GM18505 (cell line): ENCODE measurements around the gene ATXN3L.

Source experiments
- ATAC-seq: cut with Tn5 transposase; IDR thresholded peaks from one replicate; pipeline ENCODE4 v1.9.1; 2021; ENCODE audit not compliant: unreplicated experiment
- POLR2A ChIP-seq: IDR thresholded peaks from 4 replicates; pipeline ENCODE4 v1.6.1; 2011; ENCODE audit warnings: borderline replicate concordance; ENCODE audit not compliant: insufficient read depth, insufficient read length; ENCODE audit errors: extremely low read depth

Gene ATXN3L

DNA sequence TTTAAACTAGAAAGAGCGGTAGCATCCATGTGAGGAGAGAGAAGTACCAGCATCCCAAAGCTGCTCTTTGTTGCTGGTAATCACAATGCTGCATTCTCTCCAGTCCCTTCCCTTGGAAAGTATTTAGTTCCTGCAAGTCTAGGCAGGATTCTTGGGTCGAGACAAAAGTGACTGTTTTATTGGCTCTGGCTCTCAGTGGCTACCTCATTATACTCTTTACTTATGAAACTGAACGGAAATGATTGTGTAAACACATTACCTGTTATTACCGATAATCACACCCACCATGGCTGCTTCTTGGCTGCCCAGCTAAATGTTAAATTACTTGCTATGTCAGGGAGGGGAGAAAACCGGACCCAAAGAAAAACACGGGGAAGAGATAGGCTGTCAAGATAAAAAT, 26.2 kb downstream of the ATXN3L start:
- TF ChIP-seq POLR2A = no peak
- no peak for ATAC-seq

DNA sequence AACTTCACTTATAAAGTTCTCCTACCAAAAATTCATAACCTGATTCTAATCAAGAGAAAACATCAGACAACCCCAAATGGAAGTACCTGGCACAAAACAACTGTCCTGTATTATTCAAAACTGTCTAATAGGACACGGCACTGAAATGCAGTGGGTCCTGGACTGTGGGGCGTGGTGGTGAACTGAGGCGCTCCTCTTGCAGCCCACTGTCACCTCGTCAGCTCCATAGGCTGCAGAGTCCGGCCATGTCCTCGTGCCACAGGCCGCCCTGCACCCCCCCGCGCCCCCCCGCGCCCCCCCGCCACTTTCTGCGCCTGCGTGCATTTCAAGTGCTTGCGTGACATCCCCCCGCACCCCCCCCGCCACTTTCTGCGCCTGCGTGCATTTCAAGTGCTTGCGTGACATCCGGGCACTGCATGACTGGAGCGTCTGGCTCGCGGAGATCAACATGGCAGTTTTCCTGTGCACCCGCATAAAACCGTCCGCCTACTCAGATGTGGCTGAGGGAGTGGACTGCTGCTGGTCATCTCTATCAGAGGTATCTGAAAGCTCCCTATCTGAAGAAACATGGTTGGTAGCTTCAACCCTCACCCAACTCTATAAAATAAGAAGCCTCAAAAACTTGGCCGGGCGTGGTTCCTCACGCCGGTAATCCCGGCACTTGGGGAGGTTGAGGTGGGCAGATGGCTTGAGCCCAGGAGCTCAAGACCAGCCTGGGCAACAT, 28.8 kb downstream of the ATXN3L start:
- ATAC-seq = no peak
- TF ChIP-seq POLR2A = no peak

DNA sequence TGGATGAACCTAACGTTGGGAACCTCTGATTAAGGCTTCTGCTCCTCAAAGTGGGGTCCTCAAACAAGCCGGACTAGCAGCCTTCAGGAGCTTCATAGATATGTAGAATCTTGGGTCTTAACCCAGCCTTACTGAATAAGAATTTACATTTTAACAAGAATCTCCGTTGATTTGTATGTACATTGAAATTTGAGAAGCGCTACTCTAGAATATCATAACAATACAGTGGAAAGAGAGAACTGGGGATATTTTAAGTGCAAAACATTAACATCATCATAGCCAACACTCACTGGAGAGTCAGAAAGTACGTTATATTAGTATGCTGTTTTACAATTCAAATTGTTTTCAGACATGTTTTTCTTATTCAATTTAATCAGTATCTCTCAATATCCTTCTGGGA, 31.2 kb downstream of the ATXN3L start:
- no peak for ATAC-seq
- no peak for TF ChIP-seq POLR2A

DNA sequence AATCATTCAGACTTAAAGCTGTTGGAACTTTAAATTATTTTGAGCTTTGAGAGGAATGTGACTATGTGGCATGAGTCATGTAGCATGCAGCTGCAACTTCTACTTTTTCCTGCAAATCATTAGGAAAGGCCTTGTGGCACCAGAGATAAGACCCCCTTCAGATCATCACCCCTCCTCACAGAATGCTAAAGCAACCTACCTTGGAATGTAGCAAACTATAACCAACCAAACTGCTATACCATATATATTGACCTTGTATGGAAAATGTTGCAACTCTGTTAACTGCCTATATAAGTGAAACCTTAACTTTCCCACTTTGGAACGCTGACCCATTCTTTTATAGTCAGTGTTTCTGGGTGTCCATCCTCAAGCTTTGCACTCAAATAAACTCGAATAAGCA, 32.0 kb downstream of the ATXN3L start:
- no peak for TF ChIP-seq POLR2A
- ATAC-seq = no peak

DNA sequence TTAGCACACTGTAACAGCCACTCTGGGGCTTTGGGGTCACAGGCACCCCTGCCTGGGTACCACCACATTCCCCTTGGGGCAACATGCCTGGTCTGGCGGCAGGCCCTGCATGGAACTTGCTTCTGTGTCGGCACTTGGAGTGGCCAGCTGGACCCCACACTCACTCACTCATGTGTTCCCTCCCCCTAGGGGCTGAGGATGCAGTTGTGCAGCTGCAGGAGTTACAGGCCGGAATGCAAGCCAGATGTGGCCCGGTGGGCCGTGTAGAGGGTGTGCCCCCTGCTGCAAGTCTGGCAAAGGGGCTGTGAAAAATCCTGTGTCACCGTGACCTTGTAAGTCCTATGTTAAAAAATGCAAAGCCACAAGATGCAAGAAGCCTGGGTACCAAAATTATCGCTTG, 34.2 kb downstream of the ATXN3L start:
- TF ChIP-seq POLR2A = no peak
- ATAC-seq = no peak

DNA sequence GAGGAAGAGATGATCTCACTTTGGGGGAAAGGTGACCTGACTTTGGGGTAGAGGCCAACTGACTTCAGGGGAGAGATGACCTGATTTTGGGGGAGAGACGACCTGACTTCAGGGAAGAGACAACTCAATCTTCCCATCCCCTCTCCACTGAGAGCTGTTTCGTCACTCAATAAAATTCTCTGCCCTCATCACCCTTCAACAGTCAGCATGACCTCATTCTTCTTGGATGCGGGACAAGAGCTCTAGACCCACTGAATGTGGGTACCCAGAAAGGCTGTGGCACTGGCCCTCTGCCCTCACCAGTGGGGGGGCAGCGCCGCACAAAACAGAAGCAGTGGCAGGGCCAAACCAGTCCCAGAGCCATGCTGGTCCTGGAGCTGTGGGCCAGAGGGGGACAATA, 34.6 kb downstream of the ATXN3L start:
- TF ChIP-seq POLR2A = no peak
- no peak for ATAC-seq

DNA sequence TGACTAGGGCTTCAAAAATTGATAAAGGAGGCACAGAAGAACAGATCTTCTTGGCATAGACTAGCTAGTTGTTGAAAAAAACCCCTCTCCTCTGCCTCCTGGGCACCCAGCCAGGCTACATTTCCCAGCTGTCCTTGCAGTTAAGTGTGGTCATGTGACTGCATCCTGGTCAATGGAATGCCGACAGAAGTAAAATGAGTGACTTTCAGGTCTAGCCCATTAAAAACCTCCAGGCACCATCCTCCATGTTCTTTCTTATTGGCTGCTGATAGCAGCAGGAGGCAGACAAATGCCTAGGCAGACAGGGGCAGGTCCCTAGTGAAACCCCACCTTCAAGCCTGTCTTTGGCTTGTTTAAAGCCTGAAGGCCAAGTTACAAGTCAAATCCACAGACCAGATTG, 35.3 kb downstream of the ATXN3L start:
- ATAC-seq = no peak
- TF ChIP-seq POLR2A = no peak

DNA sequence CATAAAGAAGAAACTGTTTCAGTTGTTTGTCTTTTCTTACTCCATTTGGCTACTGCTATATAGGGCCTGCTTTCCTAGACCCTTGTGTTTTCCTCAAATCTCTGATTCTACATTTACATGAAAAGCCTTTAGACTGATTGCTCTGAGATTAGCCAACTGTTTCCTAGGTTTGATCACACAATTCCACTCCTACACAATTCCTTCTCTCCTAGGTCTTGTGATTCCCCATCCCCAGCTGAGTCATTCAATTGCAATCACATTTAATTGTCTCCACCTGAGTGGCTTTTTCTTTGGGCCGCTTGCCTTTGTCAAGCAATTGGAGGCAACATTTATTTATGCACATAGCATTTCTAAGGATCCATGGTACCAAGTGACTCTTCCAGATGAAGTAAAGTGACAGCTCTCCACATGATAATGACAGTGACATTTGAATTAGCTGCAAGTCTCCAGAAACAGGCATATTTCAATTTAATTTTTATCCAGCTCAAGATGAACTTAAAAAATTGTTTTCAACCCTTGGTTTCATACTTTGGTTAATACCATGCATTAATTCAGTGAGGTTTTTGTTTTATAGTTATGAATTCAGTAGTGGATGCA, 35.8 kb downstream of the ATXN3L start:
- no peak for ATAC-seq
- TF ChIP-seq POLR2A = no peak

DNA sequence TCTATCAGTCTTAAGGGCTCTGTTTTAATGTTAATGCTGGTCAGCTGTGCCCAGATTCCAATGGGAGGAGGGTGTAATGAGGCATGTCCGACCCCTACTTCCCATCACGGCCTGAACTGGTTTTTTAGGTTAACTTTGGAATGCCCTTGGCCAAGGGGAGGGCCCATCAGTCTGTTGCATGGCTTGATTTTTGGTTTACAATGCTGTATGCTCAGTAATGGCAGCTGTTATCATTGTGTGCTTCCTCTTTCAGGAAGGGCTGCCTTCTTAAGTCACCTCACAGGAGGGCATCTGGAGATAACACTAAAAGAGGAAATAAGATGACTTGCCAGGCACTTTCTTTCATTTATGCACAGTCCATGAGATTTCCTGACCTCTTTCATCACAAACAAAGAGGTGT, 36.3 kb downstream of the ATXN3L start:
- ATAC-seq = no peak
- no peak for TF ChIP-seq POLR2A

DNA sequence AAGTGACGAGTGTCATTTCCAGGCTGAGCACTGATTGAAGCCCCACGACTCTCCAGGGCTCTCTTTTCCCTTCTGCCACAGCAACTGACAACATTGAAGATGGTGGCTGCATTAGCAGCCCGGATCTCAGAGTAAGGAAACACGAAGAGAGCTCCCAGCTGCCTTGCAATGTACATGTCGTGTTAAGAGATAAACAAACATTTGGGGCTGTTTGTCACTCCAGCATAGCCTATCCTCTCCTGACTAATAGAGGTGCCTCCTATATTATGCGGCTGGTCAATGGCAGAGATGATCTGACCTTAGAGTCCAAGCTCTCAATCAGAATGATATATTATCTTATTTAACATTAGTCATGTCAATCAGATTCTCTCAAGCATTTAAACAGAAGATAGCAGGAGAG, 38.6 kb downstream of the ATXN3L start:
- ATAC-seq = no peak

DNA sequence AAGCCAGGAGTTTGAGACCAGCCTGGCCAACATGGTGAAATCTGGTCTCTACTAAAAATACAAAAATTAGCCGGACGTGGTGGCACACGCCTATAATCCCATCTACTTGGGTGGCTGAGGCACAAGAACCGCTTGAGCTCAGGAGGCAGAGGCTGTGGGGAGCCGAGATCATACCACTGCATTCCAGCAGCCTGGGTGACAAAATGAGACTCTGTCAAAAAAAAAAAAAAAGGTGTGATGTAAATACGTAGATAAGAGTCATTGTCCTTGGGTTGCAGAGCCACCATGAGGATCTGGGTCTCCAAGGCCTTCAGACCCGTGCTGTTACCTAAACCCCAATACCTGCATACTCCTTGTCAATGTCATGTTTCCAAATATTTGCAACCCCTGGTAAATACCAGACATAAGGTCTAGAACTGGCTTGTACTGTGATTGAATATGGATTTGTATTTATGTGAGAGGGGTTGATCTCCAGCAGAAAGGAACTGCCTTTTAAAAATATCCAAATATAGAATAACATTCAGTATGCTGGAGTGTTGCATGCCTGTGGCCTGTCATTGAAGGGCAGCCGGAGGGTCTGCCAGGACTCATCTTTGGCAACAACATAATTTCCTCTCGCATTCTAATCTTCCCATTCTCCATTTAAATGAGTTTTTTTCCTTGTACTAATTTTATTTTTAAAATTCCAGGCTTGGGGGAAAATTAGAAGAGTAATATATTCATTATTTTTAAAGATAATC, 40.4 kb downstream of the ATXN3L start:
- no peak for ATAC-seq
- no peak for TF ChIP-seq POLR2A

More for the DNA sequence above, 38.6 kb downstream of the ATXN3L start:
- no peak for TF ChIP-seq POLR2A

DNA sequence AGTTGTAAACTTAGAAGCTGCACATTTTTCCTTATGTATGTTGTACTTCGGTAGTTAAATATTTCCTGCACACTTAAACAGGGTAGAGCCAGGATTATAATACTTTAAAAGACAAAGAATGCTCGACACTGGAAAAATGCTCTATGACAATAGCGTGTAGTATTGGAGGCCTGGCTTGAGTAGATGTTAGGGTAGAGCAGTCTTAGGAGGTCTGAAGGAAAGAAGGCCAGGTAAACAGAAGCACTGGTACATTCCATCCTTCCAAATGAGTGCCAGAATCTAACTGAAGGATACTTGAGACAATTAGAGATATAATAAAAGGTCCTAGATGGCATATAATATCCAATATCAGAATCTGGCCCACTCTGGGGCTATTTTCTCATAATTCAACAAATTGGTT, 42.3 kb downstream of the ATXN3L start:
- no peak for ATAC-seq
- no peak for TF ChIP-seq POLR2A

DNA sequence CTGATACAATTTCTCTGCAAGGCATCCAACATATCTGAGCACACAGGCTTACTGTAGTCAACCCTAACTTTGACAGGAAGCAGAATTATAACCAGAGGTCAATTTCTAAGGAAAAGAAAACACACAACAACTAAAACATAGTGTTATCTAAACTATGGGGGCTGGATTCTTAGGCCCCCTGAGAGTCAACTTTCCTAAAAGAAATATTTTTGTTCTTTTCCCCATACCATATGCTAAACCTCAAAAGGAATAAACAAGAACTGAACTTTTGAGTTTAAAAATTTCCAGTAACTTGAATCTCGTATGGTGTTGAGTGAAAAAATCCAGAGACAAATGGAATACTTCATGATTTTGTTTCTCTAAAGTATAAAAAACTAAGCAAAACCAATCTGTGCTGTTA, 42.9 kb downstream of the ATXN3L start:
- ATAC-seq = no peak
- no peak for TF ChIP-seq POLR2A

DNA sequence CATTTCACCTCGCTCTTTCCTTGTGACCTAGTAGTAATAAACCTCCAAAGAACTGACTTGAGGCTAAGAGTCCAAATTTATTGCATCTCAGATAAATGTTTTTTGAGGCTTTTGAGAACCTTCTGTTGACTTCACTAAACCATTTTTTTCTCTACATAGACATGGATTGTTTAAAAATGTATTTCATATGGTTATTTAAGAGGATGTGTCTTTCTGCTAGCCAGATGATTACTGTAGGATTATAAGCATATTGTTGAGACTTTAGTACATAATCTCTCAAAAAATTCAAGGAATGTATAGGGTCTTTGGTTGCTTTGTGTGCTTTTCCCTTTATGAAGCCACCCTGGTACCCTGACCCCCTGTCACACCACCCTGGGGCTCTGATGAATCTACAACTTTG, 44.8 kb downstream of the ATXN3L start:
- no peak for ATAC-seq
- no peak for TF ChIP-seq POLR2A
